Posterior cingulate gyrus (tissue), 11 donors: ENCODE results near the gene BOC.

Experiments
- DNase-seq, 10 donors: peaks; one replicate each; pipeline versions ENCODE4 v3.0.0 to v3.0.0-alpha.2; 2020 to 2021; ENCODE audit warnings: mixed read lengths in 3 of 10
- intact Hi-C: fragments of 100-400 bp; cut with DNase I; formaldehyde crosslinking; loops from one replicate; pipeline ENCODE4 v1.15.1; 2023

The BOC gene

DNA sequence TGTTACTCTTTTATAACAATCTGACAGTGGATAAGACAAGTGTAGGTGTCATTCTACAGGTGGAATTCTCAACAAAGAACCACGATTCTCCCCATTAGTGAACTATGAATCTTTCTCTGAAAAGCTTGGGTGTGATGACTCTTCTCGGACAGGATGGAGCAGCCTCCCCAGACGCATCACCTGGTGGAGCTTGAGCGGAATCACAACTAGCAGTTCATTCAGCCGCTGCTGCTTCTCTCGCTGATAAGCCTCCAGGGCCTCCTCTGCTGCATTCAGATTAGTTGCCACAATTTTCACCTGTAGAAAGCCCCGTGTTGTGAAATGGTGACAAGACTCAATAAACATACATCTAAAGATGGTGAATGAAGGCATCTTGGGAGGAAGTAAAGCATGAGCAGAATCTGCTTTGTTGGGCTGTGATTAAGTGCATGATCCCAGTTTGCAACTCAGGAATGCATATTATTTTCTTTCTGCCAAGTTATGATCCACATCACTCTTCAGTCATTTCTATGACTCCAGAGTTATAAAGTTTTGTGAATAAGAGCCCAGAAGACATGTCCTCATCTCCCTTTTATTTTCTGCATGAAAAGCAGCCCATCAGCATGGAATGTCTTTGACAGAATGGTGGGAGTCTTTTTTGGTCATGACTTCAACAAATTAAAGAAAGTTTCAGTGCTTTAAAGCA, 93.6 kb downstream of the BOC start:
- intact Hi-C loops = no loop called here

GRCh38 chr3:113310960-113311359, 99.6 kb downstream of the BOC start:
- intact Hi-C loops = no loop called here
- DNase-seq = no peak

More for the DNA sequence above, 93.6 kb downstream of the BOC start:
- DNase-seq = peak in 1 of 10 donors; percentile 33

- intact Hi-C loops = no loop called here
- DNase-seq = no peak
Observed at GRCh38 chr3:113312416-113312815, 101.1 kb downstream of the BOC start.

GRCh38 chr3:113314923-113315322, 103.6 kb downstream of the BOC start:
- no peak for DNase-seq

DNA sequence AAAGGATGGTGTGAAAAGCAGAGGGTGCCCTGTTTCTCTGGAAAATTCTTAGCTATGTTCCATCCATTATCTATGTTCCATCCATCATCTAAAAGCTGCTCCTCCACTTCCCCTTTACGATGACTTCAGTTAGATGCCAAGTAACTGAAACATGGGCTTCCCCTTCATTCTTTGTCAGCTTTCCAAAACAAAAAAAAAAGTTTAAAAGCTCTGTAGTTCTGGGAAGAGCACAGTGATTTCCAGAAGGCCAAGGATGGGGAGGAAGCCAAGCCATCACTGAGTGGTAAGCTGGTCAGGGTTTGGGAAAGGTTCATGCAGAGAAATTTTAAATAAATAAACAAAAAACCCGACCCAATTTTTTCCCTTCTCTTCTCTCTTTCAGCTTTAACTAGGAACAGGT, 118.4 kb downstream of the BOC start:
- intact Hi-C loops = no loop called here
- DNase-seq = no peak

More at GRCh38 chr3:113314923-113315322, 103.6 kb downstream of the BOC start:
- intact Hi-C loops = no loop called here

GRCh38 chr3:113330742-113331141, 119.4 kb downstream of the BOC start:
- intact Hi-C loops = no loop called here
- DNase-seq = no peak

- no peak for DNase-seq
Observed at GRCh38 chr3:113331187-113331586, 119.8 kb downstream of the BOC start.

More at GRCh38 chr3:113331187-113331586, 119.8 kb downstream of the BOC start:
- intact Hi-C loops = no loop called here
